LoVo (cell line): ENCODE measurements around the gene CCDC81.
"Not testable (repeated sequence)": the region's sequence is repeated elsewhere in the genome, so short reads cannot be mapped to it uniquely, and the experiment has no call there.

Source experiments
- DNase-seq: peaks from one replicate; pipeline ENCODE4 v3.0.0-alpha.2; 2016; ENCODE audit warnings: low spot score

Gene CCDC81

GRCh38 chr11:86388198-86388597 lies 13.5 kb downstream of the CCDC81 start:
- DNase-seq: no peak

DNA sequence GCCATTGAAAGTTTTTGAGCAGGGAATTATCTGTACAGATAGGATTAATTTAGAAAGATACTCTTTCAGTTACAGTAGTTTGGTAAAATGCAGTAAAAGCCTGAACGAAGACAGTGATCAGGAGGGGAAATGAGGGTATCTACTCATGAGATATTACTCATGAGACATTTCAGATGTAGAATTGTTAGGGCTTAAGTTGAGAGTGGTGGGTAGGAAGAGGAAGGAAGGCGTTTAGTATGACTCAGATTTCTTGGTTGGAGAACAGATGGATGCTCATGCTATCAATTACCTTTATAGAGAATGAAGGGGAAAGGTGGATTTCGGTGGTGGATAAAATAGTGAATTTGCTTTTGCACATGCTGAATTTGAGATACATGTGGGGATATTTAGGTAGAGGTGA lies 15.8 kb downstream of the CCDC81 start:
- DNase-seq: no peak

GRCh38 chr11:86395061-86395551 lies 20.4 kb downstream of the CCDC81 start:
- no peak for DNase-seq

GRCh38 chr11:86396396-86396795 lies 21.7 kb downstream of the CCDC81 start:
- no peak for DNase-seq

- no peak for DNase-seq
These were observed 22.7 kb downstream of the CCDC81 start for GRCh38 chr11:86397351-86397750.

DNA sequence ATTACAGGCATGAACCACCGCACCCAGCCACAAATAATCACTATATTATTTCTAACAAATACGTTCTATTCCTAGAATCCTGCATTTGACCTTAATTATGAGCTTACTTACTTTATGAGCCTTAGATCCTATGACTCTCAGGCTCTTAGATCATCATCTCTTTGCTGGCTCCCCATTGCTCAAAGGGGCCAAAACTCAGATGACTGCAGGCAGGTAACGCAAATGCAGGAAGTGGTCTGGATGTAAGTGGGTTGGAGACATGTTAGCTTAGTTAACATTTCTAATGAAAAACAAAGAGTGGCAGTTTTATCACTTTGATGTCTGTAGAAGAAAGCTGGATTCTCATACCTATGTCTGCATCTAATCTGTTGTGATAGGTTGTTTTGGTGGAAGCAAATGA lies 23.4 kb downstream of the CCDC81 start:
- no peak for DNase-seq

DNA sequence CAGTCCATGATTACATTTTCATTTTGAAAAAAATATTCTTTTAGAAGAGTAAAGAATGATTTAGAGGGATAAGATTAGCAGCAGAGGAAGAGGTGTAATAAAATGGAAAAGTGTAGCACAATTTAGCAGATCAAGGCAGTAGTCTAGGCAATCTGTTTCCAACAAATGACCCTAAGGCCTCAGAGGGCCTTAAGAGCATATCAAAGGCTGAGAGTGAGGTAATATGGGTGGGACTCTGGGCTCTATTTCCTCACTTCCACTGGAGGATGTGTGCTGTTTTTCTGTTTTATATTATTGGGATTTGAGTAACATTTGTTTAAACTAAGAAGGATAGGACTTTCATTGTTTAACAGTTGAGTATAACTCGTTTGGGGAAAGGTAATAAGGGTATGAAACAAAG lies 28.8 kb downstream of the CCDC81 start:
- DNase-seq: no peak

- DNase-seq: no peak
These were observed 34.2 kb downstream of the CCDC81 start for GRCh38 chr11:86408845-86409244.

- DNase-seq: no peak
These were observed 39.3 kb downstream of the CCDC81 start for GRCh38 chr11:86414032-86414431.

- no peak for DNase-seq
These were observed 40.3 kb downstream of the CCDC81 start for GRCh38 chr11:86415026-86415425.

DNA sequence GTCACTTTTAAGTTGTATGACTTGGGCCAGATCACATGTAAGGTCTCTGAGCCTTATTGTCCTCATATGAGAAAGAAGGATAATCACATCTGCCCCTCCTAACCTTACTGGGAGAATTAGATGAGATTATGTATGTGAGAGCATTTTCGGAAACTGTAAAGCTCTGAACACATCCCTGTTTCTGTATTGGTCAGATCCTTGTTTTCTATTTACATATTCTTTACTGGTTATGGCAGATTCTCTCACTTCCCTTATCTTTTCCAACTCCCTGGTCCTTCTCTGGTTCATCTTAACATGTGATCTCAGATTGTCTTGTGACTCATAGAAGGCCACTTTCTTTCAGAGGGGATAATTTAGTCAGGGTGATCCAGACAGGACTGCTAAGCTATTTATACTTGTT lies 41.8 kb downstream of the CCDC81 start:
- DNase-seq: no peak

DNA sequence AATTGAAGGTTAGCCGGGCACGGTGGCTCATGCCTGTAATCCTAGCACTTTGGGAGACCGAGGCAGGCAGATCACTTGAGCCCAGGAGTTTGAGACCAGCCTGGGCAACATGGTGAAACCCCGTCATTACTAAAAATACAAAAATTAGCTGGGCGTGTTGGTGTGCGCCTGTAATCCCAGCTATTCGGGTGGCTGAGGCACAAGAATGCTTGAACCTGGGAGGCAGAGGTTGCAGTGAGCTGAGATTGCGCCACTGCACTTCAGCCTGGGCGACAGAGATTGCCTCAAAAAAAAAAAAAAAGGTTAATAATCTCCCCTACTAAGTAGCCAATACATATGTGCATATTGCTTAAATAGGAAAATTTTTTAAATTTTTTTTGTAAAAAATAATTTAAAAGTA lies 42.3 kb downstream of the CCDC81 start:
- not testable (repeated sequence) for DNase-seq

DNA sequence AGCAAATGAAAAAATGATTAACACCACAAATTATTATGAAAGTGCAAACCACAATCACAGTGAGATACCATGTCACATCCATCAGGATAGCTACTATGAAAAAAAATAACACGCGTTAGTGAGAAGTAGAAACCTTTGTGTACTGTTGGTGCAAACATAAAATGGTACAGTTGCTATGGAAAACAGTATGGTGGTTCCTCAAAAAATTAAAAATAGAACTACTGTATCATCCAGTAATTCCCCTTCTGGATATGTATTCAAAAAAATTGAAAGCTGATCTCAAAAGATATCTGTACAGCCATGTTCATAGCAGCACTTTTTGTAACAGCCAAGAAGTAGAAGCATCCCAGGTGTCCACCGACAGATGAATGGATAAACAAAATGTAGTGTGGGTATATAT lies 43.4 kb downstream of the CCDC81 start:
- DNase-seq: no peak

- no peak for DNase-seq
These were observed 43.8 kb downstream of the CCDC81 start for GRCh38 chr11:86418513-86418912.

DNA sequence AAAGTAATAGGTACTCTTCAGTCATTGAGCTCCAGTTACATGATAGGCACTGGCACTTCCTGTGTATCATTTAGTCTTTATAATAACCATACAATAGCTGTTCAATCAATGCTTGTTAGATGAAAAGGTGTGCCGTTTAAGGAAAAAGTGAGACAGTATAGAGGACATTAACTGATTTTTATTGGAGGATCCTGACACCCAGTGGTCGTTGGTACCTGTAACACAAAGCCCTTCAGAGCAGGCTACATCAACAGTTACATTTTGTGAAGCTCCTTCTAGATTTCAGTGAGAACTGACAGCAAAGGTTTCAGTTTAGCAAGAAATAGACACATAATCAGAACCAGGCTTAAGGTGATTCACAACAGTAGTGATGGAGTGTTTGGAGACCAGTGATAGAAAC lies 44.2 kb downstream of the CCDC81 start:
- DNase-seq: no peak

DNA sequence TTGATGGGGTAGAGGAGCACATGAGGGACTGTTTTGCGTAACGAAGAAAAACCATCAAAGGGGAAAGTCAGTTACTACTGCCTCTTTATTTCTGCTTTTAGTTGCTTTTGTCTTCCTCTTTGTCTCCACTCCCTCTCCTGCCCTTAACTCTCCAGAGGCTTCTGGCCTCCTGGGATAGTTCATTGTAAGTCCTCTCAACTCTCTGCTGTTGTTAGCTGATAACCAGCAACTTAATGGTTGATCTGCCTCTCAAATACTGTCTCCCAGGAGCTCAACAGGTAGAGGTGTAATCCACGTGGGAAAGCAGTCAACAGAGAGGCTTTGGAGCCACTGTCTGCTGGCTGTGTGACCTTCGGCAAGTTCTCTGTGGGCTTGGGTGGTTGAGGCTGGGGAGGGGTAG lies 47.3 kb downstream of the CCDC81 start:
- DNase-seq: no peak

- no peak for DNase-seq
These were observed 47.7 kb downstream of the CCDC81 start for GRCh38 chr11:86422371-86422770.

GRCh38 chr11:86423488-86423887 lies 48.8 kb downstream of the CCDC81 start:
- not testable (repeated sequence) for DNase-seq

GRCh38 chr11:86427441-86427840 lies 52.8 kb downstream of the CCDC81 start:
- DNase-seq: no peak

GRCh38 chr11:86431258-86431657 lies 56.6 kb downstream of the CCDC81 start:
- no peak for DNase-seq

DNA sequence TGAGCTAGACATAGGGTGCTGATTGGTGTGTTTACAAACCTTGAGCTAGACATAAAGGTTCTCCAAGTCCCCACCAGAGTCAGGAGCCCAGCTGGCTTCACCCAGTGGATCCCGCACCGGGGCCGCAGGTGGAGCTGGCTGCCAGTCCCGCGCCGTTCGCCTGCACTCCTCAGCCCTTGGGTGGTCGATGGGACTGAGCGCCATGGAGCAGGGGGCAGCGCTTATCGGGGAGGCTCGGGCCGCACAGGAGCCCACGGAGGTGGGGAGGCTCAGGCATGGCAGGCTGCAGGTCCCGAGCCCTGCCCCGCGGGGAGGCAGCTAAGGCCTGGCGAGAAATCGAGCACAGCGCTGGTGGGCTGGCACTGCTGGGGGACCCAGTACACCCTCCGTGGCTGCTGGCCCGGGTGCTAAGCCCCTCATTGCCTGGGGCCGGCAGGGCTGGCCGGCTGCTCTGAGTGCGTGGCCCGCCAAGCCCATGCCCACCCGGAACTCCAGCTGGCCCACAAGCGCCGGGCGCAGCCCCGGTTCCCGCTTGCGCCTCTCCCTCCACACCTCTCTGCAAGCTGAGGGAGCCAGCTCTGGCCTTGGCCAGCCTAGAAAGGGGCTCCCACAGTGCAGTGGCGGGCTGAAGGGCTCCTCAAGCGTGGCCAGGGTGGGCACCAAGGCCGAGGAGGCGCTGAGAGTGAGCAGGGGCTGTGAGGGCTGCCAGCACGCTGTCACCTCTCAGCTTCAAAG lies 58.8 kb downstream of the CCDC81 start:
- DNase-seq: not testable (repeated sequence)

- DNase-seq: no peak
These were observed 61.0 kb downstream of the CCDC81 start for GRCh38 chr11:86435711-86436110.

- DNase-seq: no peak
These were observed 64.0 kb downstream of the CCDC81 start for GRCh38 chr11:86438685-86439084.

DNA sequence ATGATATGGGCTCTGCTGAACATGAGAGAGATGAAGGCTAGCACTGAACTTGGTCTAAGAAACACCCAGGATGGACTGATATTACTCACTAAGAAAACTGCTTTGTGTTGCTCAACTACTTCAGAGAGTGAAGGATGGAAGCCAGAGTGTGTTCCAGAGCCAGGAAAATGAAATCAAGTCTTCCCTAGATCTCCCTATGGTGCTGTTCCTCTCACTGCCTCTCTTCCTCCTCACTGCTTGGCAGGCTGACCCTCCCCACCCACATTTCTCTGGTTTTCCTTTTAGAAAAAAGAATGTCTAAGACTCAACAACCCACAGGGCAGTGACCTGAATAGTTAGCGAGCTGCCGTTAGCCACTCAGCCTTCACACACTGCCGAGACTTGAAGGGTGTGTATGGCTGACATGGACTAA lies 65.6 kb downstream of the CCDC81 start:
- no peak for DNase-seq
